ENCODE data around the gene APOL1. TPM values are rescaled to one million over a fixed set of nuclear protein-coding genes. Genes with fewer than 3 reads are reported as not detected.
A peak's percentile ranks its signal among the peaks of the same experiment; 100 is the strongest.

APOL1 gene
- total and polyA plus RNA-seq, 2 of the 13 experiments (the other 11 are each of a cell fraction or from before 2014, with no cell fraction given) = 20.3 to 75.0 TPM

DNA sequence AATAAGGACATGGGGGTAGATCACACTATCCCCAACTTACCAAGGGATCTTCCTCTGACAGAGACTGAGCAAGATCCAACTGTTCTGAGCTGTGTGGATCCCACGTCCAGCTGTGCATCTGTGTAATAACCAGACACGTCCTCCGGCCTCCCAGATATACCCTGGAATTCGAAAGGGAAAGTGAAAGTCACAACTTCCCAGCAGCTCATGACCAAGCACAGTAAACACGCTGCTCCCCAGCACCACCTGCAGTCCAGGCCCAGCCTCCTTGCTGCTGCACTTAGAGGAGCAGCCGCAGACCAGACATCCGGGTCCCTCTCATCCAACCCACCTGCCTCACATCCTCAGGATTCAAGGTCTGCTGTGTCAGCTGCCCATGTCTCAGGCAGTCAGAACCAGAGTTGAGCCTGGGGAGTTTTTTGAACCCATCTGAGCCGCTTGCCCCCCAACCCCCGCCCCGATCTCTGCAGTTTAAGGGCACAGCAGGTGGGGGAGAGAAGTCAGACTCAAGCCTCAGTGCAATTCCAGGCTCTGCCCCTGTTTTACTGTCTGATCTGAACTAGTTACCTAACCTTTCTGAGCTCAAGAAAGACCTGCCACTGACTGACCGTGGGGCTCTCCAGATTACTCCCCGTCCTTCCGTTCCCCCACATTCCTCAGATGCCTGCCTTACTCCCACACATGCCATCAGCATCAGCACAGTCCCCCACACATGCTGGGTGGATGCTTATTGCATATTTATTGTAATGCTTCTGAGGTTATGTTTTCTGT, 13.3 kb upstream of the APOL1 start, which contains the start of gene APOL2 (continued):
- TF ChIP-seq NFYB (CRISPR knock-in tag; IDR thresholded peaks at IDR 0.05) (no peak), SOX5 (CRISPR knock-in tag; IDR thresholded peaks at IDR 0.05; ENCODE audit: borderline replicate concordance) (peak; percentile 57; the same call in 1 of the 2 replicates), ZNF605 (CRISPR knock-in tag; IDR thresholded peaks at IDR 0.05) (no peak), CBX1 (IDR thresholded peaks at IDR 0.05; ENCODE audit: low read depth) (no peak), ZNF563 (CRISPR knock-in tag; IDR thresholded peaks at IDR 0.05) (peak; percentile 32; the same call in 1 of the 2 replicates), CREB1 (IDR thresholded peaks at IDR 0.05) (peak; percentile 33; the same call in 1 of the 2 replicates), CREB1 (CRISPR knock-in tag; IDR thresholded peaks at IDR 0.05) (no peak; the same call in 1 of the 2 replicates), ZFP41 (CRISPR knock-in tag; IDR thresholded peaks at IDR 0.05; ENCODE audit: borderline replicate concordance) (no peak), MED1 (CRISPR knock-in tag; IDR thresholded peaks at IDR 0.05) (peak; percentile 89), ZNF552 (CRISPR knock-in tag; IDR thresholded peaks at IDR 0.05; ENCODE audit: borderline replicate concordance) (no peak), ZNF24 (IDR thresholded peaks at IDR 0.05) (no peak), HOXA7 (CRISPR knock-in tag; IDR thresholded peaks at IDR 0.05) (no peak), THYN1 (CRISPR knock-in tag; IDR thresholded peaks at IDR 0.05; ENCODE audit: borderline replicate concordance, low read depth) (no peak), NR1H2 (CRISPR knock-in tag; IDR thresholded peaks at IDR 0.05; ENCODE audit: borderline replicate concordance, low read depth) (no peak), ZNF615 (CRISPR knock-in tag; IDR thresholded peaks at IDR 0.05; ENCODE audit: borderline replicate concordance) (no peak), RBM22 (optimal IDR thresholded peaks at IDR 0.05; ENCODE audit: low read length) (no peak), RXRA (CRISPR knock-in tag; IDR thresholded peaks at IDR 0.05) (peak; percentile 51; the same call in 1 of the 2 replicates), ZNF724P (CRISPR knock-in tag; IDR thresholded peaks at IDR 0.05; ENCODE audit: borderline replicate concordance) (no peak), ZFP1 (CRISPR knock-in tag; IDR thresholded peaks at IDR 0.05) (no peak), ZNF670 (CRISPR knock-in tag; IDR thresholded peaks at IDR 0.05; ENCODE audit: borderline replicate concordance) (no peak), NR2F2 (IDR thresholded peaks at IDR 0.05; ENCODE audit: borderline replicate concordance, low read depth) (peak; percentile 4; the same call in 1 of the 2 replicates)
- TF ChIP-seq, protein P1, sequence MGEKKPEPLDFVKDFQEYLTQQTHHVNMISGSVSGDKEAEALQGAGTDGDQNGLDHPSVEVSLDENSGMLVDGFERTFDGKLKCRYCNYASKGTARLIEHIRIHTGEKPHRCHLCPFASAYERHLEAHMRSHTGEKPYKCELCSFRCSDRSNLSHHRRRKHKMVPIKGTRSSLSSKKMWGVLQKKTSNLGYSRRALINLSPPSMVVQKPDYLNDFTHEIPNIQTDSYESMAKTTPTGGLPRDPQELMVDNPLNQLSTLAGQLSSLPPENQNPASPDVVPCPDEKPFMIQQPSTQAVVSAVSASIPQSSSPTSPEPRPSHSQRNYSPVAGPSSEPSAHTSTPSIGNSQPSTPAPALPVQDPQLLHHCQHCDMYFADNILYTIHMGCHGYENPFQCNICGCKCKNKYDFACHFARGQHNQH (CRISPR knock-in tag; IDR thresholded peaks at IDR 0.05) = 0 out of 2 replicates have a peak, but pooled peaks have one; percentile 48
- TF ChIP-seq, protein P2, sequence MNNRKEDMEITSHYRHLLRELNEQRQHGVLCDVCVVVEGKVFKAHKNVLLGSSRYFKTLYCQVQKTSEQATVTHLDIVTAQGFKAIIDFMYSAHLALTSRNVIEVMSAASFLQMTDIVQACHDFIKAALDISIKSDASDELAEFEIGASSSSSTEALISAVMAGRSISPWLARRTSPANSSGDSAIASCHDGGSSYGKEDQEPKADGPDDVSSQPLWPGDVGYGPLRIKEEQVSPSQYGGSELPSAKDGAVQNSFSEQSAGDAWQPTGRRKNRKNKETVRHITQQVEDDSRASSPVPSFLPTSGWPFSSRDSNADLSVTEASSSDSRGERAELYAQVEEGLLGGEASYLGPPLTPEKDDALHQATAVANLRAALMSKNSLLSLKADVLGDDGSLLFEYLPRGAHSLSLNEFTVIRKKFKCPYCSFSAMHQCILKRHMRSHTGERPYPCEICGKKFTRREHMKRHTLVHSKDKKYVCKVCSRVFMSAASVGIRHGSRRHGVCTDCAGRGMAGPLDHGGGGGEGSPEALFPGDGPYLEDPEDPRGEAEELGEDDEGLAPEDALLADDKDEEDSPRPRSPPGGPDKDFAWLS (CRISPR knock-in tag; IDR thresholded peaks at IDR 0.05; ENCODE audit: borderline replicate concordance) = no peak
- TF ChIP-seq, protein P3, sequence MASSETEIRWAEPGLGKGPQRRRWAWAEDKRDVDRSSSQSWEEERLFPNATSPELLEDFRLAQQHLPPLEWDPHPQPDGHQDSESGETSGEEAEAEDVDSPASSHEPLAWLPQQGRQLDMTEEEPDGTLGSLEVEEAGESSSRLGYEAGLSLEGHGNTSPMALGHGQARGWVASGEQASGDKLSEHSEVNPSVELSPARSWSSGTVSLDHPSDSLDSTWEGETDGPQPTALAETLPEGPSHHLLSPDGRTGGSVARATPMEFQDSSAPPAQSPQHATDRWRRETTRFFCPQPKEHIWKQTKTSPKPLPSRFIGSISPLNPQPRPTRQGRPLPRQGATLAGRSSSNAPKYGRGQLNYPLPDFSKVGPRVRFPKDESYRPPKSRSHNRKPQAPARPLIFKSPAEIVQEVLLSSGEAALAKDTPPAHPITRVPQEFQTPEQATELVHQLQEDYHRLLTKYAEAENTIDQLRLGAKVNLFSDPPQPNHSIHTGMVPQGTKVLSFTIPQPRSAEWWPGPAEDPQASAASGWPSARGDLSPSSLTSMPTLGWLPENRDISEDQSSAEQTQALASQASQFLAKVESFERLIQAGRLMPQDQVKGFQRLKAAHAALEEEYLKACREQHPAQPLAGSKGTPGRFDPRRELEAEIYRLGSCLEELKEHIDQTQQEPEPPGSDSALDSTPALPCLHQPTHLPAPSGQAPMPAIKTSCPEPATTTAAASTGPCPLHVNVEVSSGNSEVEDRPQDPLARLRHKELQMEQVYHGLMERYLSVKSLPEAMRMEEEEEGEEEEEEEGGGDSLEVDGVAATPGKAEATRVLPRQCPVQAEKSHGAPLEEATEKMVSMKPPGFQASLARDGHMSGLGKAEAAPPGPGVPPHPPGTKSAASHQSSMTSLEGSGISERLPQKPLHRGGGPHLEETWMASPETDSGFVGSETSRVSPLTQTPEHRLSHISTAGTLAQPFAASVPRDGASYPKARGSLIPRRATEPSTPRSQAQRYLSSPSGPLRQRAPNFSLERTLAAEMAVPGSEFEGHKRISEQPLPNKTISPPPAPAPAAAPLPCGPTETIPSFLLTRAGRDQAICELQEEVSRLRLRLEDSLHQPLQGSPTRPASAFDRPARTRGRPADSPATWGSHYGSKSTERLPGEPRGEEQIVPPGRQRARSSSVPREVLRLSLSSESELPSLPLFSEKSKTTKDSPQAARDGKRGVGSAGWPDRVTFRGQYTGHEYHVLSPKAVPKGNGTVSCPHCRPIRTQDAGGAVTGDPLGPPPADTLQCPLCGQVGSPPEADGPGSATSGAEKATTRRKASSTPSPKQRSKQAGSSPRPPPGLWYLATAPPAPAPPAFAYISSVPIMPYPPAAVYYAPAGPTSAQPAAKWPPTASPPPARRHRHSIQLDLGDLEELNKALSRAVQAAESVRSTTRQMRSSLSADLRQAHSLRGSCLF (CRISPR knock-in tag; IDR thresholded peaks at IDR 0.05; ENCODE audit: borderline replicate concordance) = no peak
